HEK293 (cell line): ENCODE results near the gene CTBP1.

Experiments
- CTCF ChIA-PET: fragments of 350-600 bp; formaldehyde crosslinking; extraction: SDS; loops from one replicate; lab custom pipeline; 2021; ENCODE audit warnings: antibody characterized with exemption; lab: Yijun Ruan, JAX
- POLR2A ChIA-PET: fragments of 300-600 bp; formaldehyde crosslinking; extraction: SDS; loops from one replicate; lab custom pipeline; 2020; ENCODE audit warnings: antibody characterized with exemption, inconsistent platforms; lab: Yijun Ruan, JAX
- H3K27ac ChIP-seq: fragments of 200-500 bp; sonication (Bioruptor generic); 2 replicates; pipeline ENCODE4 v1.5.1; 2014; ENCODE audit warnings: low read depth, low read length, control low read depth, inconsistent platforms; ENCODE audit errors: extremely low read depth
- H3K36me3 ChIP-seq, 2 experiments: fragments of 200-500 bp in 1 of 2; sonication (Bioruptor generic) in 1 of 2; 1 replicate in 1 of 2; 2 replicates in 1 of 2; pipeline ENCODE4 v1.5.1; 2014 to 2017; ENCODE audit warnings: inconsistent platforms in 2 of 2, low read length in 2 of 2; ENCODE audit not compliant: control insufficient read depth in 2 of 2, insufficient read depth in 1 of 2
- H3K4me1 ChIP-seq: fragments of 200-500 bp; sonication (Bioruptor generic); 2 replicates; pipeline ENCODE4 v1.5.1; 2014; ENCODE audit warnings: mild to moderate bottlenecking, low read length, inconsistent platforms; ENCODE audit not compliant: control insufficient read depth, insufficient read depth
- H3K4me3 ChIP-seq: 2 replicates; pipeline ENCODE4 v1.5.1; 2011; ENCODE audit warnings: low read depth, mild to moderate bottlenecking, control low read depth, low read length, moderate library complexity
- H3K9me3 ChIP-seq: fragments of 200-500 bp; sonication (Bioruptor generic); 2 replicates; pipeline ENCODE4 v1.5.1; 2014; ENCODE audit warnings: low read depth, low read length, inconsistent platforms; ENCODE audit not compliant: control insufficient read depth, insufficient read depth
- PRDM1 ChIP-seq: fragments of 450-650 bp; formaldehyde crosslinking; IDR thresholded peaks from 2 replicates; pipeline ENCODE4; 2016; ENCODE audit warnings: missing biosample characterization, missing genetic modification characterization
- PRDM10 ChIP-seq: fragments of 450-650 bp; formaldehyde crosslinking; IDR thresholded peaks from 2 replicates; pipeline ENCODE4 v1.5.1; 2016; ENCODE audit warnings: missing biosample characterization, missing genetic modification characterization
- SETDB1 ChIP-seq: IDR thresholded peaks from one replicate; pipeline ENCODE4 v1.6.1; 2017; ENCODE audit warnings: mild to moderate bottlenecking, low read length, moderate library complexity, mixed read lengths; ENCODE audit not compliant: insufficient read length
- YY2 ChIP-seq: fragments of 450-650 bp; formaldehyde crosslinking; IDR thresholded peaks from 2 replicates; pipeline ENCODE4 v1.5.1; 2016; ENCODE audit warnings: missing biosample characterization, missing genetic modification characterization
- ZBTB11 ChIP-seq: fragments of 450-650 bp; formaldehyde crosslinking; conservative IDR thresholded peaks from 2 replicates; pipeline ENCODE4 v1.5.1; 2016; ENCODE audit warnings: low read depth, missing biosample characterization, missing genetic modification characterization
- ZNF174 ChIP-seq: fragments of 450-650 bp; formaldehyde crosslinking; IDR thresholded peaks from 2 replicates; pipeline ENCODE4 v1.5.0; 2017; ENCODE audit warnings: missing biosample characterization, mild to moderate bottlenecking, missing genetic modification characterization
- ZNF202 ChIP-seq: fragments of 450-650 bp; formaldehyde crosslinking; IDR thresholded peaks from 2 replicates; pipeline ENCODE4 v1.5.1; 2016; ENCODE audit warnings: missing biosample characterization, missing genetic modification characterization, borderline replicate concordance
- ZNF211 ChIP-seq: fragments of 450-650 bp; formaldehyde crosslinking; IDR thresholded peaks from 2 replicates; pipeline ENCODE4 v1.5.1; 2016; ENCODE audit warnings: low read depth, missing biosample characterization, missing genetic modification characterization
- ZNF335 ChIP-seq: fragments of 450-650 bp; formaldehyde crosslinking; conservative IDR thresholded peaks from 2 replicates; pipeline ENCODE4 v1.5.1; 2016; ENCODE audit warnings: missing biosample characterization, missing genetic modification characterization
- ZNF391 ChIP-seq: fragments of 450-650 bp; formaldehyde crosslinking; IDR thresholded peaks from 2 replicates; pipeline ENCODE4 v1.5.1; 2016; ENCODE audit warnings: low read depth, missing biosample characterization, missing genetic modification characterization, borderline replicate concordance
- ZNF473 ChIP-seq: fragments of 450-650 bp; formaldehyde crosslinking; IDR thresholded peaks from 2 replicates; pipeline ENCODE4 v1.5.1; 2017; ENCODE audit warnings: missing biosample characterization, missing genetic modification characterization
- ZNF561 ChIP-seq: fragments of 450-650 bp; IDR thresholded peaks from 2 replicates; pipeline ENCODE4 v1.5.1; 2018; ENCODE audit warnings: missing biosample characterization, missing genetic modification characterization, borderline replicate concordance
- ZNF660 ChIP-seq: fragments of 450-650 bp; IDR thresholded peaks from 2 replicates; pipeline ENCODE4 v1.5.1; 2018; ENCODE audit warnings: missing biosample characterization, mild to moderate bottlenecking, missing genetic modification characterization
- ZNF791 ChIP-seq: fragments of 450-650 bp; formaldehyde crosslinking; IDR thresholded peaks from 2 replicates; pipeline ENCODE4 v1.5.1; 2016; ENCODE audit warnings: missing biosample characterization, missing genetic modification characterization
- ZSCAN30 ChIP-seq: fragments of 450-650 bp; IDR thresholded peaks from 2 replicates; pipeline ENCODE4 v1.5.1; 2018; ENCODE audit warnings: missing biosample characterization, mild to moderate bottlenecking, missing genetic modification characterization, moderate library complexity

Gene CTBP1

GRCh38 chr4:1250921-1251772 is 2.2 kb upstream of the CTBP1 start:
- H3K4me3 ChIP-seq, result no peak overlapping the region
- H3K4me1 ChIP-seq, result no peaks in the 10 kb centered on the region; the same call in 1 of the 2 replicates
- no peaks in the 10 kb centered on the region for H3K9me3 ChIP-seq
- no peak overlapping the region for H3K27ac ChIP-seq
- TF ChIP-seq SETDB1 (peak; percentile 59), PRDM10 (tag by site-specific recombination) (no peak), ZNF391 (no peak)
- TF ChIP-seq, all 188 proteins: peak for 1
- ChIA-PET POLR2A (interaction anchor here (1.5 to 4.6 kb wide), 2 partner anchors 8 to 95 kb away, joined by 3 to 41 read pairs; partner anchors contain the start of gene UVSSA), CTCF (interaction anchor here (0.6 to 1.7 kb wide), 5 partner anchors 17 to 1222 kb away, joined by 3 to 7 read pairs (median 3); partner anchors contain the start of gene UVSSA)
- peaks cover 0 to 24% of the 10 kb centered on the region in 2 experiments; a peak in 1 of 3 replicates for H3K36me3 ChIP-seq

GRCh38 chr4:1250527-1250812 is 1.5 kb upstream of the CTBP1 start:
- Histone ChIP-seq H3K9me3 (no peaks in the 10 kb centered on the region), H3K27ac (no peak overlapping the region), H3K4me1 (no peaks in the 10 kb centered on the region; the same call in 1 of the 2 replicates), H3K4me3 (no peak overlapping the region), H3K36me3 (peaks cover 0 to 26% of the 10 kb centered on the region in 2 experiments; a peak in 1 of 3 replicates)
- ChIA-PET POLR2A (interaction anchor here (1.5 to 4.6 kb wide), 2 partner anchors 9 to 95 kb away, joined by 3 to 41 read pairs; partner anchors contain the start of gene UVSSA), CTCF (interaction anchor here (1.7 kb wide), 1 partner anchor 18 kb away, joined by 7 read pairs; no protein-coding TSS in a partner anchor)
- TF ChIP-seq ZNF473 (no peak), ZNF791 (tag by site-specific recombination) (no peak), ZNF174 (no peak)

- H3K36me3 ChIP-seq, result peaks cover 0 to 29% of the 10 kb centered on the region in 2 experiments; a peak in 1 of 3 replicates
- peak overlapping the region; percentile 93 for H3K27ac ChIP-seq
- no peaks in the 10 kb centered on the region; the same call in 1 of the 2 replicates for H3K4me1 ChIP-seq
- peak overlapping the region; percentile 45 for H3K4me3 ChIP-seq
- CTCF ChIA-PET, result interaction anchor here (0.8 to 1.7 kb wide), 2 partner anchors 18 to 20 kb away, joined by 4 to 7 read pairs; no protein-coding TSS in a partner anchor
- TF ChIP-seq ZNF335 (peak; percentile 85), ZNF202 (tag by site-specific recombination) (no peak)
- POLR2A ChIA-PET, result interaction anchor here (1.5 to 4.6 kb wide), 3 partner anchors 10 to 96 kb away, joined by 3 to 41 read pairs (median 9); partner anchors contain the start of genes MAEA and UVSSA
- no peaks in the 10 kb centered on the region for H3K9me3 ChIP-seq
Observed at GRCh38 chr4:1249731-1250526, 999 bp upstream of the CTBP1 start.

- Histone ChIP-seq H3K36me3 (peaks cover 0 to 30% of the 10 kb centered on the region in 2 experiments; a peak in 1 of 3 replicates), H3K9me3 (no peaks in the 10 kb centered on the region), H3K27ac (peak overlapping the region; percentile 93), H3K4me3 (peak overlapping the region; percentile 45), H3K4me1 (no peaks in the 10 kb centered on the region; the same call in 1 of the 2 replicates)
- POLR2A ChIA-PET, result interaction anchor here (2.5 to 4.6 kb wide), 2 partner anchors 40 to 97 kb away, joined by 9 to 41 read pairs; partner anchors contain the start of genes MAEA and UVSSA
- CTCF ChIA-PET, result interaction anchor here (0.8 to 1.7 kb wide), 2 partner anchors 19 to 21 kb away, joined by 4 to 7 read pairs; no protein-coding TSS in a partner anchor
- TF ChIP-seq ZNF211 (tag by site-specific recombination), result no peak
- TF ChIP-seq ZSCAN30 (tag by site-specific recombination), result peak; percentile 76; the same call in 1 of the 2 replicates
- TF ChIP-seq ZNF561, result peak; percentile 34; the same call in 1 of the 2 replicates
- TF ChIP-seq ZBTB11 (tag by site-specific recombination), result no peak
- 0 out of 2 replicates have a peak, but pooled peaks have one; percentile 24 for TF ChIP-seq ZNF660 (tag by site-specific recombination)
- TF ChIP-seq YY2, result no peak
- TF ChIP-seq PRDM1 (tag by site-specific recombination), result no peak
Observed at GRCh38 chr4:1249148-1249730, 309 bp upstream of the CTBP1 start.
